Pancreas (tissue), 10 donors: ENCODE data around the gene SFSWAP. TPM values are rescaled to one million over a fixed set of nuclear protein-coding genes. Genes with fewer than 3 reads are reported as not detected.

Experiments
- ATAC-seq, 4 donors: fragments of 200-7000 bp; cut with Tn5 transposase; one replicate each; pipeline versions ENCODE4 v1.8.0 to v1.9.1; 2020; ENCODE audit warnings: mild to moderate bottlenecking in 4 of 4, moderate library complexity in 4 of 4
- DNase-seq, 6 donors: peaks; one replicate each; pipeline ENCODE4 v3.0.0-alpha.2; 2020
- FAIRE-seq: peaks from 2 replicates; lab custom pipeline; 2012; peaks lifted over from hg19 to GRCh38; lab: Jason Lieb, UNC
- H3K27ac ChIP-seq, 4 donors: fragments of 200-600 bp; sonication (generic); 1 replicate in 3 of 4; 2 replicates in 1 of 4; pipeline versions ENCODE4 v1.5.0 to v1.8.0; 2020
- H3K27me3 ChIP-seq, 4 donors: fragments of 200-600 bp; one replicate each; pipeline ENCODE4 v1.8.0; 2021
- H3K36me3 ChIP-seq, 3 donors: fragments of 200-600 bp; sonication (generic) in 1 of 3; one replicate each; pipeline versions ENCODE4 v1.5.0 to v1.8.0; 2020 to 2021
- H3K4me1 ChIP-seq, 3 donors: fragments of 200-600 bp; one replicate each; pipeline ENCODE4 v1.8.0; 2021
- H3K4me3 ChIP-seq, 4 donors: fragments of 200-600 bp; sonication (generic) in 2 of 4; one replicate each; pipeline versions ENCODE4 v1.5.0 to v1.8.0; 2020 to 2021
- H3K9me3 ChIP-seq, 4 donors: fragments of 200-600 bp; one replicate each; pipeline ENCODE4 v1.8.0; 2021
- WGBS, 2 donors: extraction: QIAGEN DNeasy Blood & Tissue Kit; methylation state at CpG; one replicate each; pipeline ENCODE4 v1.1.7; 2013; 5-methylcytosine and 5-hydroxymethylcytosine counted together
- intact Hi-C, 3 donors: fragments of 100-400 bp; cut with DNase I; formaldehyde crosslinking; loops; one replicate each; pipeline versions ENCODE4 v1.11.1 to v1.14.2; 2022
- polyA plus RNA-seq, 2 donors: library from polyadenylated mRNA; stranded (reverse); fragments of 200-250 nt; gene quantifications; one replicate each; pipeline ENCODE4 v1.2.3, GENCODE V29; 2013
- total RNA-seq, 6 donors: library from RNA; stranded (reverse); fragmentation: NEBNext Ultra II Directional in 4 of 6; extraction: Animal tissue kit (Norgen Biotek cat#: 25700) in 4 of 6; gene quantifications; one replicate each; pipeline versions ENCODE4 v1.2.1 to v1.2.4, GENCODE V29; 2021 to 2023
- TF ChIP-seq, protein P1 (sequence below), 4 donors: fragments of 200-600 bp; sonication (generic) in 3 of 4; IDR thresholded peaks; one replicate each; pipeline versions ENCODE4 v1.5.0 to v1.8.0; 2021; ENCODE audit warnings: antibody characterized with exemption in 4 of 4
- donor health status: healthy with polysubstance abuse.
- donor health status: DM: no; HTN: no; CAD: no; lungs with moderate emphysema.
- donor health status: DM: no; HTN: no; CAD: no.
- donor health status: control.
- donor health status: control.
- donor health status: Bipolar disorder and iron deficiency.
- donor health status: DM: yes; HTN: yes; CAD: no.
- donor health status: DM: no; HTN: no; CAD: no.
- donor health status: DM: no; HTN: no; CAD: no.
- donor health status: DM: yes; HTN: yes; CAD: no.

The SFSWAP gene
- total and polyA plus RNA-seq, 8 donors = 12.9 to 50.7 (median 20.6) TPM

DNA sequence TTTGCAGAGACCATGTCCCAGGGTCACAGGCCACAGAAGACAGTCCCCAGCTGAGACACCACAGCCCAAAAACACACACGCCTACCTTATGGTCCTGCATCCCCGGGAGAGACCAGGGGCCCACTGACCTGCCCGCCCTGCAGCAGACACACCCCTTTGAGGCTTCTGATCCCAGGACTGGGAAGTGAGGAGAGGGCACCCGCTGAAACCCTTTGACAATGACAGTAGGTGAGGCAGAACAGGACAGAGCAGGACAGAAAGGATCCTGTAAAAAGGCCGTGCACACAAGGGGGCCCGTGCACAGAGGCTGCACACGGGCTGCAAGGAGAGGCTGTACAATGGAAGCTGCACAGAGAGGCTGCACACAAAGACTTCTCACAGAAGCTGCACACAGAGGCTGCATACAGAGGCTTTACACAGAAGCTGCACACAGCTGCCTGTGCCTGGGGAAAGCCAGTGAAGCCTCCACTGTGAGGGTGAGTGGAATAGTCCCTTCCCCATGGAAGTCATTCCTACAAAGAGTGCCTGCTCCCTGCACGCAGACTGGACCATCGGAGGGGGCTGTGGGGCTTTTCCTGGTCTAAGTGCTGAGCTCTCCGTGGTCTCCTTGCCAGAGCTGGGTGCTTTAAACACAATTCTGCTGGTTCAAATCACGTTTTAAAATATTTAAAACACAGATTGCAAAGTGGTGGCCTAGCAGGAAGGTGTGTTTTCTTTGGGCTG is 16.6 kb upstream of the SFSWAP start:
- intact Hi-C loops = no loop called here
- Histone ChIP-seq H3K9me3 (no peaks in the 10 kb centered on the region), H3K4me3 (no peak overlapping the region), H3K27me3 (peaks cover 0 to 10% (median 0%) of the 10 kb centered on the region in 4 donors), H3K36me3 (no peaks in the 10 kb centered on the region), H3K4me1 (no peaks in the 10 kb centered on the region), H3K27ac (no peak overlapping the region)
- FAIRE-seq = no peak
- ATAC-seq = no peak
- TF ChIP-seq, protein P1, sequence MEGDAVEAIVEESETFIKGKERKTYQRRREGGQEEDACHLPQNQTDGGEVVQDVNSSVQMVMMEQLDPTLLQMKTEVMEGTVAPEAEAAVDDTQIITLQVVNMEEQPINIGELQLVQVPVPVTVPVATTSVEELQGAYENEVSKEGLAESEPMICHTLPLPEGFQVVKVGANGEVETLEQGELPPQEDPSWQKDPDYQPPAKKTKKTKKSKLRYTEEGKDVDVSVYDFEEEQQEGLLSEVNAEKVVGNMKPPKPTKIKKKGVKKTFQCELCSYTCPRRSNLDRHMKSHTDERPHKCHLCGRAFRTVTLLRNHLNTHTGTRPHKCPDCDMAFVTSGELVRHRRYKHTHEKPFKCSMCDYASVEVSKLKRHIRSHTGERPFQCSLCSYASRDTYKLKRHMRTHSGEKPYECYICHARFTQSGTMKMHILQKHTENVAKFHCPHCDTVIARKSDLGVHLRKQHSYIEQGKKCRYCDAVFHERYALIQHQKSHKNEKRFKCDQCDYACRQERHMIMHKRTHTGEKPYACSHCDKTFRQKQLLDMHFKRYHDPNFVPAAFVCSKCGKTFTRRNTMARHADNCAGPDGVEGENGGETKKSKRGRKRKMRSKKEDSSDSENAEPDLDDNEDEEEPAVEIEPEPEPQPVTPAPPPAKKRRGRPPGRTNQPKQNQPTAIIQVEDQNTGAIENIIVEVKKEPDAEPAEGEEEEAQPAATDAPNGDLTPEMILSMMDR (IDR thresholded peaks at IDR 0.05) = no peak
- DNase-seq = no peak
- 62 to 66% methylated on average over 11 of the region's 11 CpGs for WGBS, 2 donors

DNA sequence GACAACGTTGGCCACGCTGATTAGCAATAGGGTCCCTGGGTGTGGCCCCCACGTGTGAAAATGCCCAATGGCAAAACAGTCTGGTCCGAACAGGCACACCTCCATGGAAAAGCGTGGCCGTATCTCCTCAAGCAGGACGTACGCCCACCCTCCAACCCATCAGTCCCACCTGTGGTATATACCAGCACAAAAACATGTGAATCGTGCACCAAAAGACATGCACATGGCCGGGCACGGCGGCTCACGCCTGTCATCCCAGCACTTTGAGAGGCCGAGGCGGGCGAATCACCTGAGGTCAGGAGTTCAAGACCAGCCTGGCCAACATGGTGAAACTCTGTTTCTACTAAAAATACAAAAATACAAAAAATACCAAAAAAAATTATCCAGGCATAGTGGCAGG is 14.9 kb upstream of the SFSWAP start:
- FAIRE-seq (no peak), DNase-seq (no peak), ATAC-seq (no peak)
- Histone ChIP-seq H3K27me3 (no peaks in the 10 kb centered on the region), H3K36me3 (no peaks in the 10 kb centered on the region), H3K27ac (no peak overlapping the region), H3K9me3 (no peaks in the 10 kb centered on the region), H3K4me3 (no peak overlapping the region), H3K4me1 (no peaks in the 10 kb centered on the region)
- WGBS, 2 donors = 63 to 82% methylated on average over 16 of the region's 16 CpGs
- intact Hi-C loops = no loop called here
- TF ChIP-seq, protein P1 (IDR thresholded peaks at IDR 0.05) = no peak

DNA sequence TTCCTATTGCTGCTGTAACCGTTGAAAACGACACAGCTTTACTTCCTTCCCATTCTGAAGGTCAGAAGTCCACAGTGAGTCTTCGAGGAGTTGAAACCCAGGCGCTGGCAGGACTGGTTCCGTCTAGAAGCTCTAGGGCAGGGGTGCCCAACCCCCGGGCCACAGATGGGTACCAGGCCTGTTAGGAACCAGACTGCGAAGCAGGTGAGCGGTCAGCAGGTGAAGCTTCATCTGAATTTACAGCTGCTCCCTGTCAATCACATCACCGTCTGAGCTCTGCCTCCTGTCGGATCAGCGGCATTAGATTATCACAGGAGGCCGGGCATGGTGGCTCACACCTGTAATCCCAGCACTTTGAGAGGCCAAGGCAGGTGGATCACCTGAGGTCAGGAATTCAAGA is 12.6 kb upstream of the SFSWAP start:
- Histone ChIP-seq H3K27me3 (no peaks in the 10 kb centered on the region), H3K36me3 (no peaks in the 10 kb centered on the region), H3K9me3 (no peaks in the 10 kb centered on the region), H3K4me3 (no peak overlapping the region), H3K27ac (no peak overlapping the region), H3K4me1 (no peaks in the 10 kb centered on the region)
- intact Hi-C loops = no loop called here
- 60 to 75% methylated on average over 12 of the region's 12 CpGs for WGBS, 2 donors
- TF ChIP-seq, protein P1 (IDR thresholded peaks at IDR 0.05) = no peak
- DNase-seq (no peak), FAIRE-seq (no peak), ATAC-seq (no peak)

DNA sequence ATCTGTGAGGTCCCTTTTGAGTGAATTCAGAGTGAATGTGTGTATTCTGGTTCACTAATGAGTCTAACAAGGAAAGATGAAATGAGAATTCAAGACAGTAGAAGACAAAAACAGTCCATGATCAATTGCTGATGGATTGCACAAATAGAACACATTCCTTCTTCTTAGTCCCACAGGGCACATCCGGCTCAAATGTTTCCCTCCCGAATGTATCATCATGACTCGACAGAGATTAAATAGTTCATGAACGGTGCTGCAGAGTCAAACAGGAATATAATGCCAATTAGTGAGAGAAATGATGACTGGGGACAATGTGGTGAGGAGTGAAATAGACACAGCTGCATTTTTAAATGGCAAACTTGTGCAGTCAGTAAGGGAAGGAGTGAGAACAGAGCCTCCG is 11.5 kb upstream of the SFSWAP start:
- FAIRE-seq (no peak), DNase-seq (no peak), ATAC-seq (no peak)
- WGBS, 2 donors = 13 to 22% methylated on average over 5 of the region's 5 CpGs
- Histone ChIP-seq H3K27ac (no peak overlapping the region), H3K27me3 (no peaks in the 10 kb centered on the region), H3K4me3 (no peak overlapping the region), H3K4me1 (no peaks in the 10 kb centered on the region), H3K36me3 (no peaks in the 10 kb centered on the region), H3K9me3 (no peaks in the 10 kb centered on the region)
- TF ChIP-seq, protein P1 (IDR thresholded peaks at IDR 0.05) = no peak
- intact Hi-C loops = no loop called here

DNA sequence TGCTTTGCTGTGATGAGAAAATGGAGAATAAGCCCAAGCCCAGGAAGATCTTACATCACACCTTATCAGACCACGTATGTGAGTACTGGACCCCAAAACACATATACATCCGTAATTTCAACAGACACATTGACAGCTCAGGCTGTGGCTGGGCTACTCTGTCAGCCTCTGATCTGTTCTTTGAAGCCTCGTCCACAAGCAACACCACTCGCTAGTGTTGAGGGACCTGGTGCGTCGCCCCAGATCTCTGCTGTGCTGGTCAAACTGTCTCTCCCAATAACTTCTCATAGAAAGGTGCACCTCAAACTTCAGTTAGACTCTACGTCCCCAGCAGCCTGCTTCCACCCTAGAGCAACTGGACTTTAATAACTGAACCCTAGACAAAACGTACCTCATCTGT is 10.6 kb upstream of the SFSWAP start:
- FAIRE-seq (no peak), DNase-seq (no peak), ATAC-seq (no peak)
- Histone ChIP-seq H3K27me3 (no peaks in the 10 kb centered on the region), H3K36me3 (no peaks in the 10 kb centered on the region), H3K27ac (no peak overlapping the region), H3K9me3 (no peaks in the 10 kb centered on the region), H3K4me3 (no peak overlapping the region), H3K4me1 (no peaks in the 10 kb centered on the region)
- intact Hi-C loops = no loop called here
- TF ChIP-seq, protein P1 (IDR thresholded peaks at IDR 0.05) = no peak
- WGBS, 2 donors = 63 to 69% methylated on average over 8 of the region's 8 CpGs
